Endothelial cell of umbilical vein (primary cell): ENCODE results near the gene SDHB. TPM values are rescaled to one million over a fixed set of nuclear protein-coding genes. Genes with fewer than 3 reads are reported as not detected.
A peak's percentile ranks its signal among the peaks of the same experiment; 100 is the strongest.

Experiments
- BruUV-seq: library from RNA; stranded (reverse); fragments of 400-500 nt; replicated peaks from 2 replicates; lab custom pipeline; 2021; lab: Mats Ljungman, UMichigan
- CTCF ChIA-PET: fragments of 300-600, 350-600 bp; sonication (Branson Sonifier 250); formaldehyde crosslinking; loops from one replicate; lab custom pipeline; 2021; ENCODE audit warnings: antibody characterized with exemption, inconsistent platforms; lab: Charles Lee
- POLR2A ChIA-PET: fragments of 300-600, 350-600 bp; sonication (Branson Sonifier 250); formaldehyde crosslinking; loops from one replicate; lab custom pipeline; 2021; ENCODE audit warnings: antibody characterized with exemption, inconsistent platforms; lab: Charles Lee
- DNase-seq: peaks from one replicate; pipeline ENCODE4 v3.0.0-alpha.2; 2011; ENCODE audit warnings: low read depth, low spot score
- FAIRE-seq: peaks from 2 replicates; lab custom pipeline; 2011; peaks lifted over from hg19 to GRCh38; lab: Jason Lieb, UNC
- H2AFZ ChIP-seq: 2 replicates; pipeline ENCODE4 v1.6.0; 2012; ENCODE audit warnings: low read depth, low read length, control low read depth, inconsistent platforms
- H3K27ac ChIP-seq: 2 replicates; pipeline ENCODE4 v1.5.1; 2011; ENCODE audit warnings: low read depth, mild to moderate bottlenecking, control low read depth, low read length, moderate library complexity; ENCODE audit not compliant: insufficient read depth
- H3K27me3 ChIP-seq, 2 experiments: 2 replicates each; pipeline versions ENCODE4 v1.6.0 to v1.6.1; 2011; ENCODE audit warnings: low read length in 2 of 2, mixed read lengths in 1 of 2; ENCODE audit not compliant: control insufficient read depth in 2 of 2, insufficient read depth in 2 of 2
- H3K36me3 ChIP-seq, 2 experiments: 2 replicates in 1 of 2; 3 replicates in 1 of 2; pipeline ENCODE4 v1.5.1; 2011; ENCODE audit warnings: low read length in 2 of 2, mild to moderate bottlenecking in 1 of 2, moderate library complexity in 1 of 2; ENCODE audit not compliant: control insufficient read depth in 2 of 2, insufficient read depth in 2 of 2; ENCODE audit errors: extremely low read depth in 1 of 2
- H3K4me1 ChIP-seq: 3 replicates; pipeline ENCODE4 v1.5.1; 2011; ENCODE audit warnings: mild to moderate bottlenecking, low read length; ENCODE audit not compliant: control insufficient read depth, insufficient read depth; ENCODE audit errors: extremely low read depth
- H3K4me2 ChIP-seq: 2 replicates; pipeline ENCODE4 v1.6.1; 2011; ENCODE audit warnings: low read length, control low read depth, mixed read lengths; ENCODE audit not compliant: insufficient read depth
- H3K4me3 ChIP-seq, 3 experiments: fragments of 200-600 bp in 1 of 3; sonication (generic), shearing (Covaris generic) in 1 of 3; replicated peaks in 1 of 3; 2 replicates each; pipeline ENCODE4 v1.5.1; 2011 to 2016; ENCODE audit warnings: control low read depth in 3 of 3, low read length in 3 of 3, mild to moderate bottlenecking in 2 of 3, inconsistent platforms in 1 of 3, low read depth in 1 of 3, moderate library complexity in 1 of 3; ENCODE audit not compliant: insufficient read depth in 1 of 3
- H3K79me2 ChIP-seq: 2 replicates; pipeline ENCODE4 v1.6.0; 2012; ENCODE audit warnings: low read length, inconsistent platforms; ENCODE audit not compliant: control insufficient read depth, insufficient read depth
- H3K9ac ChIP-seq: replicated peaks from 2 replicates; pipeline ENCODE3; 2011; ENCODE audit warnings: low read length, control low read depth; ENCODE audit not compliant: insufficient read depth; ENCODE audit errors: extremely low read depth
- H3K9me1 ChIP-seq: replicated peaks from 3 replicates; pipeline ENCODE4 v1.6.0; 2011; ENCODE audit warnings: mild to moderate bottlenecking, low read length; ENCODE audit not compliant: control insufficient read depth, insufficient read depth; ENCODE audit errors: extremely low read depth
- H3K9me3 ChIP-seq: replicated peaks from 2 replicates; pipeline ENCODE4 v1.5.1; 2012; ENCODE audit warnings: low read length, inconsistent platforms; ENCODE audit not compliant: control insufficient read depth, insufficient read depth
- H4K20me1 ChIP-seq: replicated peaks from 2 replicates; pipeline ENCODE3; 2011; ENCODE audit warnings: mild to moderate bottlenecking, low read length; ENCODE audit not compliant: control insufficient read depth, insufficient read depth; ENCODE audit errors: extremely low read depth
- EZH2 ChIP-seq: IDR thresholded peaks from 2 replicates; pipeline ENCODE4 v1.6.1; 2012; ENCODE audit warnings: borderline replicate concordance, low read depth, mild to moderate bottlenecking, moderate library complexity, low read length, inconsistent platforms; ENCODE audit not compliant: severe bottlenecking
- FOS ChIP-seq: IDR thresholded peaks from 2 replicates; pipeline ENCODE4 v1.6.1; 2011; ENCODE audit warnings: mild to moderate bottlenecking, low read length, moderate library complexity, borderline replicate concordance; ENCODE audit not compliant: insufficient read depth
- GATA2 ChIP-seq: IDR thresholded peaks from 2 replicates; pipeline ENCODE4 v1.7.0; 2011; ENCODE audit warnings: low read depth, mild to moderate bottlenecking, moderate library complexity, mixed read lengths, low read length; ENCODE audit not compliant: insufficient read length, insufficient read depth
- JUN ChIP-seq: IDR thresholded peaks from 2 replicates; pipeline ENCODE4 v1.6.1; 2011; ENCODE audit warnings: borderline replicate concordance, low read depth; ENCODE audit not compliant: insufficient read length, insufficient read depth
- MYC ChIP-seq: IDR thresholded peaks from one replicate; pipeline ENCODE4 v1.6.1; 2011; ENCODE audit warnings: mild to moderate bottlenecking, low read depth, low read length
- POLR2A ChIP-seq: IDR thresholded peaks from 2 replicates; pipeline ENCODE4 v1.6.1; 2012; ENCODE audit warnings: low read depth, mild to moderate bottlenecking, control low read depth, low read length
- POLR2AphosphoS5 ChIP-seq: IDR thresholded peaks from 2 replicates; pipeline ENCODE4 v1.6.1; 2012; ENCODE audit warnings: low read depth, mild to moderate bottlenecking, control low read depth, low read length, moderate library complexity; ENCODE audit not compliant: insufficient read depth
- dilution Hi-C: fragments of 300-500 bp; cut with MboI; formaldehyde crosslinking; loops from one replicate; pipeline ENCODE4 v1.15.0; 2019; ENCODE audit warnings: low sequenced_read_pairs; ENCODE audit not compliant: extremely low pct_ligation_motif_present
- intact Hi-C: fragments of 100-400 bp; cut with micrococcal nuclease; formaldehyde crosslinking; loops from one replicate; pipeline ENCODE4 v1.10.0; 2022
- polyA plus RNA-seq, 4 experiments: library from polyadenylated mRNA; depleted of rRNA in 3 of 4; stranded (reverse) in 3 of 4; unstranded in 1 of 4; fragments of >200 nt; gene quantifications; 2 replicates each; pipeline versions ENCODE4 v1.2.1 to v1.2.3, GENCODE V29; 2011 to 2012; ENCODE audit warnings: missing spikeins in 1 of 4
- total RNA-seq: library from RNA; stranded (reverse); gene quantifications from 2 replicates; pipeline ENCODE4 v1.2.3, GENCODE V29; 2021
- TF ChIP-seq, protein P1 (sequence below): IDR thresholded peaks from 2 replicates; pipeline ENCODE4 v1.6.1; 2011; ENCODE audit not compliant: insufficient read depth, insufficient read length
- TF ChIP-seq, protein P2 (sequence below), 2 donors: IDR thresholded peaks; 1 replicate in 1 of 2; 2 replicates in 1 of 2; pipeline ENCODE4 v1.5.1; 2011; ENCODE audit warnings: low read length in 2 of 2, mild to moderate bottlenecking in 2 of 2, moderate library complexity in 2 of 2, control low read depth in 1 of 2, inconsistent platforms in 1 of 2, low read depth in 1 of 2; ENCODE audit not compliant: insufficient read depth in 1 of 2; ENCODE audit errors: extremely low read depth in 1 of 2

Gene SDHB
- total and polyA plus RNA-seq, 2 donors (not counting 3 experiments of a cell fraction or from before 2014, with no cell fraction given), result 96.2 to 98.1 TPM

DNA sequence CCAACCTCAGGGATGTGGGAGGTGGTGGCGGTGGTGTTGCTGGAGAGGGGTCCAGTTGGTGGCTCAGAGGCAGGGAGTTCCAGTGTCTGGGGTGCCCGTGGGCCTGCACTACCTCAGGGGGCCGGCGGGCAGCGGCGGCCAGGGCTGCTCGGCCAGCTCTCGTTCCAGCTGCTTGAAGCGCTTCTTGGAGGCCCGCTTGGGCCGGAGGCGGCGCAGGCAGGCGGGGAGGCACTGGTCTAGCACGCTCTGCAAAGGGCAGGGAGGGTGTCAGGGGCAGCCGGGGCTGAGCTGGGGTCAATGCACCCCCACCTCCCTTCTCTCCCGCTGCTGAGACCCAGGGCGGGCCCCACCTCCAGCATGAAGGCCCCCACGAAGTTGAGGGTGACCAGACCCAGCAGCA lies 67.7 kb downstream of the SDHB start:
- H3K9me1 ChIP-seq, result no peaks in the 10 kb centered on the region
- peaks cover 0 to 17% of the 10 kb centered on the region in 2 experiments for H3K36me3 ChIP-seq
- no peak overlapping the region for H3K4me3 ChIP-seq
- H3K9me3 ChIP-seq, result no peaks in the 10 kb centered on the region
- no peak overlapping the region for H3K9ac ChIP-seq
- no peak overlapping the region for H2AFZ ChIP-seq
- TF ChIP-seq FOS (no peak), POLR2A (no peak), JUN (no peak), POLR2AphosphoS5 (no peak), EZH2 (no peak), MYC (no peak), GATA2 (no peak)
- TF ChIP-seq, protein P1, sequence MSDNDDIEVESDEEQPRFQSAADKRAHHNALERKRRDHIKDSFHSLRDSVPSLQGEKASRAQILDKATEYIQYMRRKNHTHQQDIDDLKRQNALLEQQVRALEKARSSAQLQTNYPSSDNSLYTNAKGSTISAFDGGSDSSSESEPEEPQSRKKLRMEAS, result no peak
- TF ChIP-seq, protein P2, sequence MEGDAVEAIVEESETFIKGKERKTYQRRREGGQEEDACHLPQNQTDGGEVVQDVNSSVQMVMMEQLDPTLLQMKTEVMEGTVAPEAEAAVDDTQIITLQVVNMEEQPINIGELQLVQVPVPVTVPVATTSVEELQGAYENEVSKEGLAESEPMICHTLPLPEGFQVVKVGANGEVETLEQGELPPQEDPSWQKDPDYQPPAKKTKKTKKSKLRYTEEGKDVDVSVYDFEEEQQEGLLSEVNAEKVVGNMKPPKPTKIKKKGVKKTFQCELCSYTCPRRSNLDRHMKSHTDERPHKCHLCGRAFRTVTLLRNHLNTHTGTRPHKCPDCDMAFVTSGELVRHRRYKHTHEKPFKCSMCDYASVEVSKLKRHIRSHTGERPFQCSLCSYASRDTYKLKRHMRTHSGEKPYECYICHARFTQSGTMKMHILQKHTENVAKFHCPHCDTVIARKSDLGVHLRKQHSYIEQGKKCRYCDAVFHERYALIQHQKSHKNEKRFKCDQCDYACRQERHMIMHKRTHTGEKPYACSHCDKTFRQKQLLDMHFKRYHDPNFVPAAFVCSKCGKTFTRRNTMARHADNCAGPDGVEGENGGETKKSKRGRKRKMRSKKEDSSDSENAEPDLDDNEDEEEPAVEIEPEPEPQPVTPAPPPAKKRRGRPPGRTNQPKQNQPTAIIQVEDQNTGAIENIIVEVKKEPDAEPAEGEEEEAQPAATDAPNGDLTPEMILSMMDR (IDR thresholded peaks at IDR 0.05; ENCODE audit: extremely low read depth in 1 of 2, insufficient read depth in 1 of 2, low read depth in 1 of 2, low read length in 2 of 2), result no peak
- no peak for DNase-seq
- TSS peak; percentile 69 for BruUV-seq
- H3K27me3 ChIP-seq, result no peaks in the 10 kb centered on the region
- H3K4me1 ChIP-seq, result peaks cover 12% of the 10 kb centered on the region
- intact Hi-C loops, result no loop called here
- dilution Hi-C loops, result no loop called here
- ChIA-PET POLR2A (no interaction called here), CTCF (interaction anchor here (0.7 to 4.0 kb wide), 8 partner anchors 15 to 37 kb away, joined by 3 to 20 read pairs (median 6); no protein-coding TSS in a partner anchor)
- H3K27ac ChIP-seq, result no peak overlapping the region
- no peaks in the 10 kb centered on the region for H3K79me2 ChIP-seq
- H4K20me1 ChIP-seq, result no peaks in the 10 kb centered on the region
- no peak for FAIRE-seq
- H3K4me2 ChIP-seq, result no peak overlapping the region
